Activated naive CD8-positive, alpha-beta T cell treated with anti-CD3 and anti-CD28 coated beads, Interleukin-2, amount 50 U/mL, for 16 hours (primary cell): ENCODE measurements around the gene GJD4.

ENCODE experiments used
- DNase-seq: peaks from one replicate; pipeline ENCODE4 v3.0.0-alpha.2; 2020; ENCODE audit warnings: low read depth, low spot score

Gene GJD4

DNA sequence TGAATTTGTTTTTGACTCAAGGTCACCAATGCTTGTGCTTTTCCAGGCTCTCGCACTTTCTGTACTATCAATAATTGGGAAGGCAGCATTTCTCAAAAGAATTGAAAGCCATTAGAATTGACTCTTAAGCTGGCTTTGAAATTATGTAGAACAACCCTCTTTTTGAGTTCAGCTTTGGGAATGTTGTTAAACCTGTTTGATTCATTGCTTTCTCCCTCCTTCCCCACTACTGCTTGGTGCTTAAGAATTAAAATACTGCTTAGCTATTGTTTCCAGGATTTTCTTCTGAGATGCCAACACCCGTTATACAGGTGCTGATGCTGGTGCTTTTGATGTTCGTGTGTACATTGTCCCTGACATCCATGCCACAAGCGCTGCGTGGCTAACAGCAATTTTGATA is 52.5 kb downstream of the GJD4 start:
- DNase-seq, result no peak
